Activated naive CD4-positive, alpha-beta T cell treated with anti-CD3 and anti-CD28 coated beads, Interleukin-2, amount 10 ng/mL, durations not matched to agents 7 days and 5 days (primary cell): ENCODE data around the gene ZNF594.
"Not testable (repeated sequence)": the region's sequence is repeated elsewhere in the genome, so short reads cannot be mapped to it uniquely, and the experiment has no call there.

Experiments used
- CTCF ChIA-PET: fragments of 350-600 bp; sonication (Branson Sonifier 250); formaldehyde crosslinking; loops from one replicate; lab custom pipeline; 2021; ENCODE audit warnings: antibody characterized with exemption; lab: Charles Lee
- DNase-seq: peaks from one replicate; pipeline ENCODE4 v3.0.0-alpha.2; 2020
- H3K27ac Mint-ChIP-seq: one replicate; pipeline ENCODE4 v1.8.0; 2021; ENCODE audit warnings: mild to moderate bottlenecking, moderate library complexity, mixed read lengths
- H3K27me3 Mint-ChIP-seq: one replicate; pipeline ENCODE4 v1.8.0; 2021; ENCODE audit warnings: mild to moderate bottlenecking, mixed read lengths
- H3K36me3 Mint-ChIP-seq: one replicate; pipeline ENCODE4 v1.8.0; 2021; ENCODE audit warnings: mixed read lengths
- H3K4me1 Mint-ChIP-seq: one replicate; pipeline ENCODE4 v1.8.0; 2021; ENCODE audit warnings: mixed read lengths
- H3K4me3 Mint-ChIP-seq: one replicate; pipeline ENCODE4 v1.8.0; 2021; ENCODE audit warnings: mild to moderate bottlenecking, moderate library complexity, mixed read lengths
- H3K9me3 Mint-ChIP-seq: one replicate; pipeline ENCODE4 v1.8.0; 2021; ENCODE audit warnings: mixed read lengths

The ZNF594 gene

GRCh38 chr17:5217562-5217961, 25.9 kb upstream of the ZNF594 start:
- CTCF ChIA-PET, H3K36me3 Mint-ChIP-seq, H3K9me3 Mint-ChIP-seq, H3K4me3 Mint-ChIP-seq, H3K27me3 Mint-ChIP-seq, H3K27ac Mint-ChIP-seq, DNase-seq: not testable (repeated sequence)
- H3K4me1 Mint-ChIP-seq = peaks cover 13% of the 10 kb centered on the region

- Mint-ChIP-seq H3K27me3 (no peaks in the 10 kb centered on the region), H3K9me3 (no peaks in the 10 kb centered on the region), H3K27ac (no peak overlapping the region), H3K4me1 (no peaks in the 10 kb centered on the region), H3K36me3 (no peaks in the 10 kb centered on the region), H3K4me3 (no peak overlapping the region)
- CTCF ChIA-PET = no interaction called here
- no peak for DNase-seq
Measured at GRCh38 chr17:5211458-5211857, 19.8 kb upstream of the ZNF594 start.

GRCh38 chr17:5210614-5211252, 19.1 kb upstream of the ZNF594 start:
- Mint-ChIP-seq H3K27me3 (no peaks in the 10 kb centered on the region), H3K9me3 (no peaks in the 10 kb centered on the region), H3K4me1 (no peaks in the 10 kb centered on the region), H3K4me3 (no peak overlapping the region), H3K36me3 (no peaks in the 10 kb centered on the region), H3K27ac (no peak overlapping the region)
- no peak for DNase-seq
- CTCF ChIA-PET = interaction anchor here (0.5 to 0.6 kb wide), 2 partner anchors 80 to 163 kb away, joined by 3 read pairs; no protein-coding TSS in a partner anchor

GRCh38 chr17:5210091-5210490, 18.4 kb upstream of the ZNF594 start:
- Mint-ChIP-seq H3K27me3 (no peaks in the 10 kb centered on the region), H3K4me3 (no peak overlapping the region), H3K27ac (no peak overlapping the region), H3K9me3 (no peaks in the 10 kb centered on the region), H3K4me1 (no peaks in the 10 kb centered on the region), H3K36me3 (no peaks in the 10 kb centered on the region)
- CTCF ChIA-PET = no interaction called here
- DNase-seq = no peak

- no peaks in the 10 kb centered on the region for H3K27me3 Mint-ChIP-seq
- no peaks in the 10 kb centered on the region for H3K4me1 Mint-ChIP-seq
- no peak overlapping the region for H3K27ac Mint-ChIP-seq
- H3K36me3 Mint-ChIP-seq = no peaks in the 10 kb centered on the region
- CTCF ChIA-PET = no interaction called here
- H3K4me3 Mint-ChIP-seq = no peak overlapping the region
- DNase-seq = no peak
- no peaks in the 10 kb centered on the region for H3K9me3 Mint-ChIP-seq
Measured at GRCh38 chr17:5209396-5209795, 17.7 kb upstream of the ZNF594 start.

- Mint-ChIP-seq H3K27ac (no peak overlapping the region), H3K27me3 (no peaks in the 10 kb centered on the region), H3K9me3 (no peaks in the 10 kb centered on the region), H3K4me3 (no peak overlapping the region), H3K4me1 (no peaks in the 10 kb centered on the region), H3K36me3 (no peaks in the 10 kb centered on the region)
- no peak for DNase-seq
- CTCF ChIA-PET = no interaction called here
Measured at GRCh38 chr17:5203908-5204294, 12.2 kb upstream of the ZNF594 start.

GRCh38 chr17:5203178-5203907, 11.7 kb upstream of the ZNF594 start:
- no peak overlapping the region for H3K4me3 Mint-ChIP-seq
- CTCF ChIA-PET = no interaction called here
- no peaks in the 10 kb centered on the region for H3K36me3 Mint-ChIP-seq
- H3K4me1 Mint-ChIP-seq = peaks cover 3% of the 10 kb centered on the region
- no peaks in the 10 kb centered on the region for H3K9me3 Mint-ChIP-seq
- H3K27me3 Mint-ChIP-seq = no peaks in the 10 kb centered on the region
- H3K27ac Mint-ChIP-seq = no peak overlapping the region
- DNase-seq = no peak

- Mint-ChIP-seq H3K9me3 (no peaks in the 10 kb centered on the region), H3K27ac (no peak overlapping the region), H3K27me3 (no peaks in the 10 kb centered on the region), H3K36me3 (no peaks in the 10 kb centered on the region), H3K4me3 (no peak overlapping the region), H3K4me1 (peaks cover 12% of the 10 kb centered on the region)
- CTCF ChIA-PET = interaction anchor here (1.8 kb wide), 1 partner anchor 9 kb away, joined by 8 read pairs; the partner anchor contains the start of gene ZNF594
- no peak for DNase-seq
Measured at GRCh38 chr17:5201011-5201410, 9.3 kb upstream of the ZNF594 start.

- Mint-ChIP-seq H3K27ac (no peak overlapping the region), H3K36me3 (no peaks in the 10 kb centered on the region), H3K27me3 (no peaks in the 10 kb centered on the region), H3K4me3 (no peak overlapping the region), H3K4me1 (peaks cover 12% of the 10 kb centered on the region), H3K9me3 (no peaks in the 10 kb centered on the region)
- DNase-seq = no peak
- CTCF ChIA-PET = interaction anchor here (1.8 kb wide), 1 partner anchor 8 kb away, joined by 8 read pairs; the partner anchor contains the start of gene ZNF594
Measured at GRCh38 chr17:5200360-5200759, 8.7 kb upstream of the ZNF594 start.

GRCh38 chr17:5198472-5198871, 6.8 kb upstream of the ZNF594 start:
- no peaks in the 10 kb centered on the region for H3K9me3 Mint-ChIP-seq
- no peak overlapping the region for H3K27ac Mint-ChIP-seq
- no peaks in the 10 kb centered on the region for H3K27me3 Mint-ChIP-seq
- H3K4me1 Mint-ChIP-seq = peaks cover 12% of the 10 kb centered on the region
- no peak overlapping the region for H3K4me3 Mint-ChIP-seq
- no peak for DNase-seq
- CTCF ChIA-PET = interaction anchor here (0.7 to 1.1 kb wide), 2 partner anchors 32 to 39 kb away, joined by 3 to 6 read pairs; no protein-coding TSS in a partner anchor
- no peaks in the 10 kb centered on the region for H3K36me3 Mint-ChIP-seq

GRCh38 chr17:5194346-5194745, 2.7 kb upstream of the ZNF594 start:
- H3K27ac Mint-ChIP-seq = no peak overlapping the region
- no peak for DNase-seq
- peaks cover 11% of the 10 kb centered on the region for H3K9me3 Mint-ChIP-seq
- no peaks in the 10 kb centered on the region for H3K27me3 Mint-ChIP-seq
- H3K4me3 Mint-ChIP-seq = no peak overlapping the region
- peaks cover 44% of the 10 kb centered on the region for H3K4me1 Mint-ChIP-seq
- CTCF ChIA-PET = interaction anchor here (0.7 to 2.5 kb wide), 3 partner anchors 11 to 162 kb away, joined by 3 to 12 read pairs (median 4); no protein-coding TSS in a partner anchor
- H3K36me3 Mint-ChIP-seq = peaks cover 20% of the 10 kb centered on the region

- Mint-ChIP-seq H3K4me1 (peaks cover 2% of the 10 kb centered on the region), H3K27ac (no peak overlapping the region), H3K9me3 (peaks cover 72% of the 10 kb centered on the region), H3K4me3 (no peak overlapping the region), H3K27me3 (no peaks in the 10 kb centered on the region), H3K36me3 (peaks cover 69% of the 10 kb centered on the region)
- CTCF ChIA-PET = no interaction called here
- no peak for DNase-seq
Measured at GRCh38 chr17:5184288-5184687, 7.4 kb downstream of the ZNF594 start.

- CTCF ChIA-PET = interaction anchor here (0.9 kb wide), 1 partner anchor 11 kb away, joined by 3 read pairs; no protein-coding TSS in a partner anchor
- Mint-ChIP-seq H3K4me1 (peaks cover 2% of the 10 kb centered on the region), H3K4me3 (no peak overlapping the region), H3K27me3 (no peaks in the 10 kb centered on the region), H3K27ac (no peak overlapping the region), H3K9me3 (peaks cover 79% of the 10 kb centered on the region), H3K36me3 (peaks cover 73% of the 10 kb centered on the region)
- DNase-seq = no peak
Measured at GRCh38 chr17:5183410-5183793, 8.3 kb downstream of the ZNF594 start.

GRCh38 chr17:5182597-5183409, 8.9 kb downstream of the ZNF594 start:
- peaks cover 69% of the 10 kb centered on the region for H3K36me3 Mint-ChIP-seq
- no peaks in the 10 kb centered on the region for H3K4me1 Mint-ChIP-seq
- H3K4me3 Mint-ChIP-seq = no peak overlapping the region
- DNase-seq = no peak
- no peaks in the 10 kb centered on the region for H3K27me3 Mint-ChIP-seq
- CTCF ChIA-PET = interaction anchor here (0.9 kb wide), 1 partner anchor 12 kb away, joined by 3 read pairs; no protein-coding TSS in a partner anchor
- peak overlapping the region; percentile 45 for H3K27ac Mint-ChIP-seq
- peaks cover 79% of the 10 kb centered on the region for H3K9me3 Mint-ChIP-seq
